ENCODE data around the gene PDZRN3. TPM values are rescaled to one million over a fixed set of nuclear protein-coding genes. Genes with fewer than 3 reads are reported as not detected.
A peak's percentile ranks its signal among the peaks of the same experiment; 100 is the strongest.

Gene PDZRN3
- total RNA-seq, 1 experiment from 2014 or later: 0.55 TPM

GRCh38 chr3:73398084-73398483 lies 226.7 kb downstream of the PDZRN3 start:
- DNase-seq (ENCODE audit: low read depth): no peak

- no peak for DNase-seq (ENCODE audit: low read depth)
These were observed 230.5 kb downstream of the PDZRN3 start for GRCh38 chr3:73394240-73394639.

- no peak for DNase-seq (ENCODE audit: low read depth)
These were observed 231.7 kb downstream of the PDZRN3 start for GRCh38 chr3:73393005-73393404.

GRCh38 chr3:73391984-73392383 lies 232.8 kb downstream of the PDZRN3 start:
- no peak for DNase-seq (ENCODE audit: low read depth)

GRCh38 chr3:73389928-73390327 lies 234.8 kb downstream of the PDZRN3 start:
- DNase-seq (ENCODE audit: low read depth): no peak

GRCh38 chr3:73389117-73389813 lies 235.5 kb downstream of the PDZRN3 start:
- DNase-seq (ENCODE audit: low read depth): no peak

- DNase-seq (ENCODE audit: low read depth): no peak
These were observed 239.2 kb downstream of the PDZRN3 start for GRCh38 chr3:73385568-73385967.

GRCh38 chr3:73384091-73384906 lies 240.4 kb downstream of the PDZRN3 start:
- no peak for DNase-seq (ENCODE audit: low read depth)

- DNase-seq (ENCODE audit: low read depth): no peak
These were observed 241.2 kb downstream of the PDZRN3 start for GRCh38 chr3:73383470-73384049.

- DNase-seq (ENCODE audit: low read depth): no peak
These were observed 243.2 kb downstream of the PDZRN3 start for GRCh38 chr3:73381551-73381950.

GRCh38 chr3:73380735-73381532 lies 243.8 kb downstream of the PDZRN3 start:
- no peak for DNase-seq (ENCODE audit: low read depth)

- peak; percentile 2 for DNase-seq (ENCODE audit: low read depth)
These were observed 245.3 kb downstream of the PDZRN3 start for GRCh38 chr3:73379465-73379864.

- DNase-seq (ENCODE audit: low read depth): no peak
These were observed 246.5 kb downstream of the PDZRN3 start for GRCh38 chr3:73378207-73378606.

- no peak for DNase-seq (ENCODE audit: low read depth)
These were observed 258.9 kb downstream of the PDZRN3 start for GRCh38 chr3:73365756-73366397.

GRCh38 chr3:73364517-73364916 lies 260.2 kb downstream of the PDZRN3 start:
- no peak for DNase-seq (ENCODE audit: low read depth)

GRCh38 chr3:73363093-73363492 lies 261.6 kb downstream of the PDZRN3 start:
- DNase-seq (ENCODE audit: low read depth): no peak

GRCh38 chr3:73361591-73361990 lies 263.1 kb downstream of the PDZRN3 start:
- DNase-seq (ENCODE audit: low read depth): no peak

GRCh38 chr3:73353649-73354217 lies 271.0 kb downstream of the PDZRN3 start:
- DNase-seq (ENCODE audit: low read depth): no peak

GRCh38 chr3:73352841-73353645 lies 271.7 kb downstream of the PDZRN3 start:
- no peak for DNase-seq (ENCODE audit: low read depth)

All from HT1080 (cell line).